ENCODE data around the gene ENDOD1.

Gene ENDOD1

GRCh38 chr11:95115597-95115996 is 26.0 kb downstream of the ENDOD1 start:
- DNase-seq (ENCODE audit: low spot score) = no peak
- in situ Hi-C loops (cut with MboI; ENCODE audit: low pct_unique_long_range_greater_than_20kb, low sequenced_read_pairs, unreplicated experiment) = no loop called here
- no peak for TF ChIP-seq CTCF (IDR thresholded peaks at IDR 0.05; ENCODE audit: extremely low read depth, insufficient read depth, missing control alignments)

- in situ Hi-C loops (cut with MboI; ENCODE audit: low pct_unique_long_range_greater_than_20kb, low sequenced_read_pairs, unreplicated experiment) = no loop called here
- TF ChIP-seq CTCF (IDR thresholded peaks at IDR 0.05; ENCODE audit: extremely low read depth, insufficient read depth, missing control alignments) = no peak
- no peak for DNase-seq (ENCODE audit: low spot score)
Measured at GRCh38 chr11:95119361-95120060, 29.9 kb downstream of the ENDOD1 start.

- DNase-seq (ENCODE audit: low spot score) = no peak
- in situ Hi-C loops (cut with MboI; ENCODE audit: low pct_unique_long_range_greater_than_20kb, low sequenced_read_pairs, unreplicated experiment) = no loop called here
- TF ChIP-seq CTCF (IDR thresholded peaks at IDR 0.05; ENCODE audit: extremely low read depth, insufficient read depth, missing control alignments) = no peak
Measured at GRCh38 chr11:95121698-95122097, 32.1 kb downstream of the ENDOD1 start.

GRCh38 chr11:95123556-95123955 is 33.9 kb downstream of the ENDOD1 start:
- in situ Hi-C loops (cut with MboI; ENCODE audit: low pct_unique_long_range_greater_than_20kb, low sequenced_read_pairs, unreplicated experiment) = no loop called here
- no peak for TF ChIP-seq CTCF (IDR thresholded peaks at IDR 0.05; ENCODE audit: extremely low read depth, insufficient read depth, missing control alignments)

GRCh38 chr11:95128602-95129001 is 39.0 kb downstream of the ENDOD1 start:
- no peak for DNase-seq (ENCODE audit: low spot score)
- in situ Hi-C loops (cut with MboI; ENCODE audit: low pct_unique_long_range_greater_than_20kb, low sequenced_read_pairs, unreplicated experiment) = loop anchor here (25.0 kb wide), 1 partner anchor 516 kb away; no protein-coding TSS in a partner anchor
- TF ChIP-seq CTCF (IDR thresholded peaks at IDR 0.05; ENCODE audit: extremely low read depth, insufficient read depth, missing control alignments) = no peak

More at GRCh38 chr11:95123556-95123955, 33.9 kb downstream of the ENDOD1 start:
- no peak for DNase-seq (ENCODE audit: low spot score)

GRCh38 chr11:95132956-95133355 is 43.3 kb downstream of the ENDOD1 start:
- no peak for DNase-seq (ENCODE audit: low spot score)
- in situ Hi-C loops (cut with MboI; ENCODE audit: low pct_unique_long_range_greater_than_20kb, low sequenced_read_pairs, unreplicated experiment) = loop anchor here (10.0 to 25.0 kb wide), 2 partner anchors 58 to 521 kb away; no protein-coding TSS in a partner anchor
- TF ChIP-seq CTCF (IDR thresholded peaks at IDR 0.05; ENCODE audit: extremely low read depth, insufficient read depth, missing control alignments) = no peak
